ENCODE results near the gene ANKAR. TPM values are rescaled to one million over a fixed set of nuclear protein-coding genes. Genes with fewer than 3 reads are reported as not detected.

The ANKAR gene
- total and polyA plus RNA-seq, 2 experiments from 2014 or later = 3.0 to 4.4 TPM

- TF ChIP-seq REST (IDR thresholded peaks at IDR 0.05; ENCODE audit: unreplicated experiment) = no peak
Observed at GRCh38 chr2:189669913-189670312, 4.6 kb upstream of the ANKAR start (continued).

- peak overlapping the region; percentile 94 for H2AFZ ChIP-seq
- 0 out of 2 replicates have a peak, but pooled peaks cover 4% of the 10 kb centered on the region for H3K9me2 ChIP-seq (ENCODE audit: insufficient read depth)
- Mint-ChIP-seq H3K9me3 (peaks cover 8% of the 10 kb centered on the region; the same call in 2 of the 3 replicates), H3K4me1 (peaks cover 13% of the 10 kb centered on the region), H3K27ac (no peak overlapping the region), H3K36me3 (ENCODE audit: low read depth) (peaks cover 32% of the 10 kb centered on the region), H3K27me3 (ENCODE audit: insufficient read depth, low read depth, poor library complexity) (peaks cover 3% of the 10 kb centered on the region), H3K4me3 (peak overlapping the region; percentile 66)
- peaks cover 9% of the 10 kb centered on the region for H3K27me3 ChIP-seq (ENCODE audit: insufficient read depth)
- H3K79me2 ChIP-seq (replicated peaks; ENCODE audit: insufficient read depth) = 0 out of 2 replicates have a peak, but pooled peaks cover 4% of the 10 kb centered on the region
- H3K4me3 ChIP-seq = peak overlapping the region; percentile 91
- H3F3A ChIP-seq (replicated peaks; ENCODE audit: low read depth) = peaks cover 4% of the 10 kb centered on the region; the same call in 1 of the 2 replicates
- no peak overlapping the region for H3K27ac ChIP-seq (ENCODE audit: low read depth)
- H3K4me2 ChIP-seq = peak overlapping the region; percentile 89
- H3K36me3 ChIP-seq (ENCODE audit: insufficient read depth) = peaks cover 7% of the 10 kb centered on the region; the same call in 1 of the 2 replicates
- H3K4me1 ChIP-seq (ENCODE audit: insufficient read depth) = peaks cover 4% of the 10 kb centered on the region
- H4K20me1 ChIP-seq (replicated peaks; ENCODE audit: insufficient read depth) = no peaks in the 10 kb centered on the region; the same call in 1 of the 2 replicates
- ATAC-seq = no peak
- DNase-seq (ENCODE audit: low spot score) = no peak
- TF ChIP-seq CTCF (conservative IDR thresholded peaks at IDR 0.05; ENCODE audit: low read depth in 2 of 2) (no peak), EZH2phosphoT487 (IDR thresholded peaks at IDR 0.05; ENCODE audit: unreplicated experiment) (no peak), STAT1 (IDR thresholded peaks at IDR 0.05; ENCODE audit: unreplicated experiment) (no peak), CREB1 (CRISPR knock-in tag; IDR thresholded peaks at IDR 0.05; ENCODE audit: low read depth) (no peak), ZNF331 (CRISPR knock-in tag; IDR thresholded peaks at IDR 0.05; ENCODE audit: low read depth) (no peak), ZNF114 (CRISPR knock-in tag; IDR thresholded peaks at IDR 0.05) (no peak), NANOG (IDR thresholded peaks at IDR 0.05; ENCODE audit: borderline replicate concordance) (no peak), EZH2 (IDR thresholded peaks at IDR 0.05; ENCODE audit: low read depth, unreplicated experiment) (no peak), JUNB (IDR thresholded peaks at IDR 0.05; ENCODE audit: unreplicated experiment) (no peak), ETS1 (IDR thresholded peaks at IDR 0.05) (no peak), POLR2AphosphoS5 (IDR thresholded peaks at IDR 0.05; ENCODE audit: low read depth) (no peak)
Observed at GRCh38 chr2:189673661-189674373, 653 bp upstream of the ANKAR start.
